SK-N-SH (cell line): Measurements from ENCODE around the gene ZNF75A. TPM values are rescaled to one million over a fixed set of nuclear protein-coding genes. Genes with fewer than 3 reads are reported as not detected.

Source experiments
- CTCF ChIA-PET: fragments of 300-600, 350-600 bp; formaldehyde crosslinking; extraction: SDS; loops from one replicate; lab custom pipeline; 2021; lab: Yijun Ruan, JAX
- POLR2A ChIA-PET: fragments of 350-600 bp; sonication (Branson Sonifier 250); formaldehyde crosslinking; extraction: SDS; loops from one replicate; lab custom pipeline; 2020; ENCODE audit warnings: antibody characterized with exemption, inconsistent platforms; lab: Yijun Ruan, JAX
- DNase-seq: peaks from one replicate; pipeline ENCODE4 v3.0.0; 2012
- H2AFZ ChIP-seq: fragments of 200-600 bp; sonication (generic); 2 replicates; pipeline ENCODE4 v1.8.1; 2016; ENCODE audit warnings: antibody characterized with exemption, mild to moderate bottlenecking, low read depth
- H3F3A ChIP-seq: fragments of 200-600 bp; sonication (generic); replicated peaks from 2 replicates; pipeline ENCODE3; 2016; ENCODE audit warnings: antibody characterized with exemption, mild to moderate bottlenecking; ENCODE audit not compliant: insufficient read depth
- H3K27ac ChIP-seq, 2 experiments: fragments of 200-500 bp in 1 of 2; fragments of 200-600 bp in 1 of 2; sonication (Bioruptor generic) in 1 of 2; sonication (generic), shearing (Covaris generic) in 1 of 2; 2 replicates each; pipeline versions ENCODE4 v1.5.1 to v1.6.1; 2014 to 2016; ENCODE audit warnings: low read depth in 2 of 2, inconsistent platforms in 1 of 2, low read length in 1 of 2, mild to moderate bottlenecking in 1 of 2, mixed read lengths in 1 of 2
- H3K27me3 ChIP-seq: fragments of 200-600 bp; sonication (generic), shearing (Covaris generic); 2 replicates; pipeline ENCODE4 v1.6.1; 2016; ENCODE audit warnings: mixed run types; ENCODE audit not compliant: insufficient read depth
- H3K36me3 ChIP-seq, 2 experiments: fragments of 200-500 bp in 1 of 2; fragments of 200-600 bp in 1 of 2; sonication (Bioruptor generic) in 1 of 2; sonication (generic) in 1 of 2; replicated peaks in 1 of 2; 2 replicates each; pipeline versions ENCODE3 to v1.5.1; 2014 to 2016; ENCODE audit warnings: low read length in 1 of 2, mild to moderate bottlenecking in 1 of 2; ENCODE audit not compliant: insufficient read depth in 2 of 2, control insufficient read depth in 1 of 2
- H3K4me1 ChIP-seq, 2 experiments: fragments of 200-500 bp in 1 of 2; fragments of 200-600 bp in 1 of 2; sonication (Bioruptor generic) in 1 of 2; sonication (generic), shearing (Covaris generic) in 1 of 2; 2 replicates each; pipeline versions ENCODE4 v1.5.1 to v1.6.1; 2014 to 2016; ENCODE audit warnings: low read depth in 1 of 2, low read length in 1 of 2, mixed run types in 1 of 2; ENCODE audit not compliant: insufficient read depth in 2 of 2, control insufficient read depth in 1 of 2
- H3K4me2 ChIP-seq: fragments of 200-600 bp; sonication (generic), shearing (Covaris generic); 2 replicates; pipeline ENCODE4 v1.6.1; 2017; ENCODE audit warnings: mixed run types
- H3K4me3 ChIP-seq, 2 experiments: fragments of 200-500 bp in 1 of 2; fragments of 200-600 bp in 1 of 2; sonication (Bioruptor generic) in 1 of 2; sonication (generic), shearing (Covaris generic) in 1 of 2; 2 replicates each; pipeline versions ENCODE4 v1.5.1 to v1.8.1; 2014 to 2016; ENCODE audit warnings: low read depth in 2 of 2, inconsistent platforms in 1 of 2, low read length in 1 of 2, mild to moderate bottlenecking in 1 of 2, mixed read lengths in 1 of 2, moderate library complexity in 1 of 2
- H3K79me2 ChIP-seq: fragments of 200-600 bp; sonication (generic); 2 replicates; pipeline ENCODE4 v1.8.1; 2017; ENCODE audit warnings: mild to moderate bottlenecking; ENCODE audit not compliant: insufficient read depth
- H3K9ac ChIP-seq: fragments of 200-600 bp; sonication (generic); 2 replicates; pipeline ENCODE4 v1.6.1; 2017; ENCODE audit warnings: mixed run types
- H3K9me2 ChIP-seq: fragments of 200-600 bp; sonication (generic); 2 replicates; pipeline ENCODE4 v1.6.1; 2017; ENCODE audit warnings: mixed run types
- H3K9me3 ChIP-seq: fragments of 200-600 bp; sonication (generic); 2 replicates; pipeline ENCODE4 v1.6.1; 2017; ENCODE audit warnings: mixed run types, mild to moderate bottlenecking, moderate library complexity
- H4K20me1 ChIP-seq: fragments of 200-600 bp; sonication (generic); 2 replicates; pipeline ENCODE4 v1.6.1; 2017; ENCODE audit warnings: mild to moderate bottlenecking, mixed run types; ENCODE audit not compliant: insufficient read depth
- CTCF ChIP-seq: fragments of 200-600 bp; sonication (generic); IDR thresholded peaks from 2 replicates; pipeline ENCODE4 v1.6.1; 2017; ENCODE audit warnings: antibody characterized with exemption, mild to moderate bottlenecking, moderate library complexity
- ELF1 ChIP-seq: IDR thresholded peaks from 2 replicates; pipeline ENCODE4 v1.4.0; 2012
- EP300 ChIP-seq, 2 experiments: IDR thresholded peaks; 2 replicates each; pipeline versions ENCODE4 v1.4.0 to v1.6.1; 2012; ENCODE audit warnings: borderline replicate concordance in 1 of 2, low read depth in 1 of 2, low read length in 1 of 2
- EZH2phosphoT487 ChIP-seq: fragments of 200-600 bp; sonication (generic); IDR thresholded peaks from 2 replicates; pipeline ENCODE4 v1.6.1; 2017; ENCODE audit warnings: low read depth, mixed run types, mild to moderate bottlenecking, antibody characterized with exemption, moderate library complexity, borderline replicate concordance
- FOXJ3 ChIP-seq: sonication (generic); formaldehyde crosslinking; IDR thresholded peaks from 2 replicates; pipeline ENCODE4 v1.5.1; 2020; ENCODE audit warnings: mild to moderate bottlenecking, missing genetic modification reagents
- FOXM1 ChIP-seq: IDR thresholded peaks from 2 replicates; pipeline ENCODE4 v1.4.0; 2012; ENCODE audit warnings: low read depth, mild to moderate bottlenecking
- GABPA ChIP-seq: IDR thresholded peaks from 2 replicates; pipeline ENCODE4 v1.4.0; 2012; ENCODE audit warnings: low read depth, mild to moderate bottlenecking
- GATA2 ChIP-seq: sonication (generic); formaldehyde crosslinking; IDR thresholded peaks from 2 replicates; pipeline ENCODE4 v1.5.0; 2020; ENCODE audit warnings: mild to moderate bottlenecking, missing genetic modification reagents
- IRF3 ChIP-seq: fragments of 150-350 bp; IDR thresholded peaks from 2 replicates; pipeline ENCODE4 v1.6.1; 2016; ENCODE audit warnings: mild to moderate bottlenecking, low read depth, low read length
- MEF2A ChIP-seq: IDR thresholded peaks from 2 replicates; pipeline ENCODE4 v1.4.0; 2012; ENCODE audit warnings: low read depth, borderline replicate concordance
- MXI1 ChIP-seq: IDR thresholded peaks from 2 replicates; pipeline ENCODE4 v1.6.1; 2012; ENCODE audit warnings: mild to moderate bottlenecking, low read depth, low read length, improper control_type of control experiment
- NFIC ChIP-seq: IDR thresholded peaks from 2 replicates; pipeline ENCODE4 v1.4.0; 2012; ENCODE audit warnings: borderline replicate concordance
- NRF1 ChIP-seq: IDR thresholded peaks from 2 replicates; pipeline ENCODE4 v1.6.1; 2012; ENCODE audit warnings: low read depth, mild to moderate bottlenecking, low read length
- PBX3 ChIP-seq: IDR thresholded peaks from 2 replicates; pipeline ENCODE4; 2012
- POLR2AphosphoS5 ChIP-seq: IDR thresholded peaks from 2 replicates; pipeline ENCODE4 v1.6.1; 2012; ENCODE audit warnings: low read depth, low read length
- RAD21 ChIP-seq: IDR thresholded peaks from 2 replicates; pipeline ENCODE4 v1.6.1; 2012; ENCODE audit warnings: mild to moderate bottlenecking, low read length
- RFX5 ChIP-seq: IDR thresholded peaks from 2 replicates; pipeline ENCODE4 v1.6.1; 2012; ENCODE audit warnings: mild to moderate bottlenecking, improper control_type of control experiment, low read length
- SIN3A ChIP-seq: IDR thresholded peaks from 2 replicates; pipeline ENCODE4 v1.6.1; 2012; ENCODE audit warnings: low read depth, mild to moderate bottlenecking, low read length, moderate library complexity, borderline replicate concordance
- SMC3 ChIP-seq: IDR thresholded peaks from 2 replicates; pipeline ENCODE4 v1.6.1; 2012; ENCODE audit warnings: low read depth, low read length, improper control_type of control experiment
- TAF1 ChIP-seq: IDR thresholded peaks from 2 replicates; pipeline ENCODE4 v1.6.1; 2012; ENCODE audit warnings: low read depth, mild to moderate bottlenecking, low read length, moderate library complexity, borderline replicate concordance
- TCF12 ChIP-seq: IDR thresholded peaks from 2 replicates; pipeline ENCODE4 v1.4.0; 2012
- USF2 ChIP-seq: fragments of 150-350 bp; IDR thresholded peaks from 2 replicates; pipeline ENCODE4 v1.6.1; 2017; ENCODE audit warnings: antibody characterized with exemption, low read length, low read depth, borderline replicate concordance
- YY1 ChIP-seq: IDR thresholded peaks from 2 replicates; pipeline ENCODE4 v1.4.0; 2012; ENCODE audit warnings: low read depth, mild to moderate bottlenecking
- WGBS: methylation state at CpG from one replicate; pipeline ENCODE4 v1.1.6; 2017; ENCODE audit warnings: low lambda C conversion rate; 5-methylcytosine and 5-hydroxymethylcytosine counted together
- polyA plus RNA-seq, 3 experiments: library from polyadenylated mRNA; depleted of rRNA; stranded (reverse); fragments of >200 nt; gene quantifications; 2 replicates each; pipeline ENCODE4 v1.2.3, GENCODE V29; 2012

ZNF75A gene
- polyA plus RNA-seq, 1 of the 3 experiments (the other 2 are of a cell fraction), result 7.2 TPM

GRCh38 chr16:3266873-3267537 lies 38.3 kb upstream of the ZNF75A start (continued):
- no peak for TF ChIP-seq NFIC
- no peak for TF ChIP-seq EP300 (IDR thresholded peaks at IDR 0.05; ENCODE audit: borderline replicate concordance in 1 of 2, low read depth in 1 of 2, low read length in 1 of 2)
- no peak for TF ChIP-seq POLR2AphosphoS5
- TF ChIP-seq PBX3, result peak; percentile 29; the same call in 1 of the 2 replicates
- TF ChIP-seq FOXM1, result no peak
- no peak for TF ChIP-seq USF2
- TF ChIP-seq FOXJ3 (CRISPR knock-in tag), result no peak
- peak; percentile 38 for TF ChIP-seq SMC3
- no peak for TF ChIP-seq RFX5
- TF ChIP-seq IRF3, result no peak
- no peak for TF ChIP-seq SIN3A
- no peak for TF ChIP-seq EZH2phosphoT487
- 0 out of 2 replicates have a peak, but pooled peaks have one; percentile 9 for TF ChIP-seq GABPA
- no peak for TF ChIP-seq MEF2A

GRCh38 chr16:3268294-3268693 lies 37.0 kb upstream of the ZNF75A start:
- Histone ChIP-seq H3F3A (peaks cover 7% of the 10 kb centered on the region), H3K4me2 (no peak overlapping the region), H3K27me3 (no peaks in the 10 kb centered on the region), H3K9ac (no peak overlapping the region), H3K9me3 (no peaks in the 10 kb centered on the region), H3K27ac (no peak overlapping the region), H3K4me1 (peaks cover 0 to 5% of the 10 kb centered on the region in 2 experiments; a peak in 1 of 4 replicates), H3K4me3 (no peak overlapping the region), H4K20me1 (no peaks in the 10 kb centered on the region), H2AFZ (no peak overlapping the region), H3K79me2 (no peaks in the 10 kb centered on the region), H3K9me2 (no peaks in the 10 kb centered on the region), H3K36me3 (no peaks in the 10 kb centered on the region)
- ChIA-PET CTCF (interaction anchor here (0.8 to 1.3 kb wide), 2 partner anchors 12 to 116 kb away, joined by 3 to 4 read pairs; no protein-coding TSS in a partner anchor), POLR2A (no interaction called here)
- 57% methylated on average over 1 of the region's 1 CpG for WGBS
- DNase-seq, result no peak
- no peak for TF ChIP-seq RAD21
- TF ChIP-seq SIN3A, result no peak
- TF ChIP-seq MXI1, result no peak
- TF ChIP-seq TAF1, result no peak
- no peak for TF ChIP-seq GATA2
- no peak for TF ChIP-seq PBX3
- TF ChIP-seq CTCF, result no peak
- TF ChIP-seq TCF12, result no peak
- TF ChIP-seq NRF1, result no peak
- TF ChIP-seq IRF3, result no peak
- TF ChIP-seq ELF1, result no peak
- TF ChIP-seq YY1, result no peak
